SK-N-SH (cell line): ENCODE data around the gene HARS2.

Experiments
- TF ChIP-seq, protein P1 (sequence below): fragments of 200-600 bp; sonication (generic); IDR thresholded peaks from 2 replicates; pipeline ENCODE4 v1.6.1; 2017; ENCODE audit warnings: antibody characterized with exemption, mild to moderate bottlenecking, moderate library complexity
- TF ChIP-seq, protein P2 (sequence below): IDR thresholded peaks from 2 replicates; pipeline ENCODE4 v1.4.0; 2012; ENCODE audit warnings: low read depth, borderline replicate concordance

DNA sequence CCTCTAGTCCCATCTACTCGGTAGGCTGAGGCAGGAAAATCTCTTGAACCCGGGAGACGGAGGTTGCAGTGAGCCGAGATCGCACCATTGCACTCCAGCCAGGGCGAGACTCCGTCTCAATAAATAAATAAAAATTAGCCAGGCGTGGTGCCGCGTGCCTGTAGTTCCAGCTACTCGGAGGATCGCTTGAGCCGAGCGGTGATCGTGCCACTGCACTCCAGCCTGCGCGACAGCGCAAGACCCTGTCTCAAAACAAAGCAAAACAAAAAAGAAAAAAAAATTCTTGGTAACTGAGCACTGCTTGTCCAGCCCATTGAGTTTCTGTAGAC is 27.3 kb upstream of the HARS2 start:
- TF ChIP-seq, protein P1, sequence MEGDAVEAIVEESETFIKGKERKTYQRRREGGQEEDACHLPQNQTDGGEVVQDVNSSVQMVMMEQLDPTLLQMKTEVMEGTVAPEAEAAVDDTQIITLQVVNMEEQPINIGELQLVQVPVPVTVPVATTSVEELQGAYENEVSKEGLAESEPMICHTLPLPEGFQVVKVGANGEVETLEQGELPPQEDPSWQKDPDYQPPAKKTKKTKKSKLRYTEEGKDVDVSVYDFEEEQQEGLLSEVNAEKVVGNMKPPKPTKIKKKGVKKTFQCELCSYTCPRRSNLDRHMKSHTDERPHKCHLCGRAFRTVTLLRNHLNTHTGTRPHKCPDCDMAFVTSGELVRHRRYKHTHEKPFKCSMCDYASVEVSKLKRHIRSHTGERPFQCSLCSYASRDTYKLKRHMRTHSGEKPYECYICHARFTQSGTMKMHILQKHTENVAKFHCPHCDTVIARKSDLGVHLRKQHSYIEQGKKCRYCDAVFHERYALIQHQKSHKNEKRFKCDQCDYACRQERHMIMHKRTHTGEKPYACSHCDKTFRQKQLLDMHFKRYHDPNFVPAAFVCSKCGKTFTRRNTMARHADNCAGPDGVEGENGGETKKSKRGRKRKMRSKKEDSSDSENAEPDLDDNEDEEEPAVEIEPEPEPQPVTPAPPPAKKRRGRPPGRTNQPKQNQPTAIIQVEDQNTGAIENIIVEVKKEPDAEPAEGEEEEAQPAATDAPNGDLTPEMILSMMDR: no peak
- TF ChIP-seq, protein P2, sequence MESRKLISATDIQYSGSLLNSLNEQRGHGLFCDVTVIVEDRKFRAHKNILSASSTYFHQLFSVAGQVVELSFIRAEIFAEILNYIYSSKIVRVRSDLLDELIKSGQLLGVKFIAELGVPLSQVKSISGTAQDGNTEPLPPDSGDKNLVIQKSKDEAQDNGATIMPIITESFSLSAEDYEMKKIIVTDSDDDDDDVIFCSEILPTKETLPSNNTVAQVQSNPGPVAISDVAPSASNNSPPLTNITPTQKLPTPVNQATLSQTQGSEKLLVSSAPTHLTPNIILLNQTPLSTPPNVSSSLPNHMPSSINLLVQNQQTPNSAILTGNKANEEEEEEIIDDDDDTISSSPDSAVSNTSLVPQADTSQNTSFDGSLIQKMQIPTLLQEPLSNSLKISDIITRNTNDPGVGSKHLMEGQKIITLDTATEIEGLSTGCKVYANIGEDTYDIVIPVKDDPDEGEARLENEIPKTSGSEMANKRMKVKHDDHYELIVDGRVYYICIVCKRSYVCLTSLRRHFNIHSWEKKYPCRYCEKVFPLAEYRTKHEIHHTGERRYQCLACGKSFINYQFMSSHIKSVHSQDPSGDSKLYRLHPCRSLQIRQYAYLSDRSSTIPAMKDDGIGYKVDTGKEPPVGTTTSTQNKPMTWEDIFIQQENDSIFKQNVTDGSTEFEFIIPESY: no peak
